Neuronal stem cell (in vitro differentiated cells): ENCODE results near the gene RGPD6.
"Not testable (repeated sequence)": the region's sequence is repeated elsewhere in the genome, so short reads cannot be mapped to it uniquely, and the experiment has no call there.

ENCODE experiments used
- DNase-seq: peaks from one replicate; pipeline ENCODE4 v3.0.0-alpha.2; 2013; ENCODE audit warnings: low spot score
- H2AFZ ChIP-seq: one replicate; pipeline ENCODE4 v1.6.1; 2013; ENCODE audit warnings: mild to moderate bottlenecking, low read length, inconsistent platforms
- H2AK5ac ChIP-seq: 2 replicates; pipeline ENCODE4 v1.6.1; 2013; ENCODE audit warnings: low read depth, mild to moderate bottlenecking, inconsistent platforms, low read length, moderate library complexity, mixed read lengths
- H2BK120ac ChIP-seq: 2 replicates; pipeline ENCODE4 v1.6.1; 2013; ENCODE audit warnings: low read depth, mild to moderate bottlenecking, inconsistent platforms, low read length, moderate library complexity, mixed read lengths
- H2BK12ac ChIP-seq: one replicate; pipeline ENCODE4 v1.6.1; 2013; ENCODE audit warnings: low read length, inconsistent platforms
- H2BK15ac ChIP-seq: 2 replicates; pipeline ENCODE4 v1.6.1; 2013; ENCODE audit warnings: mild to moderate bottlenecking, low read length, inconsistent platforms, mixed read lengths
- H2BK5ac ChIP-seq: one replicate; pipeline ENCODE4 v1.6.1; 2013; ENCODE audit warnings: inconsistent platforms, mild to moderate bottlenecking, low read length, moderate library complexity
- H3K14ac ChIP-seq: one replicate; pipeline ENCODE4 v1.6.1; 2013; ENCODE audit warnings: low read length, inconsistent platforms
- H3K18ac ChIP-seq: 2 replicates; pipeline ENCODE4 v1.6.1; 2013; ENCODE audit warnings: low read length, inconsistent platforms
- H3K23ac ChIP-seq: 2 replicates; pipeline ENCODE4 v1.6.1; 2013; ENCODE audit warnings: low read depth, mild to moderate bottlenecking, mixed read lengths, low read length, inconsistent platforms; ENCODE audit not compliant: poor library complexity
- H3K27ac ChIP-seq: replicated peaks from 3 replicates; pipeline ENCODE4 v1.5.1; 2013; ENCODE audit warnings: low read length, inconsistent platforms
- H3K27me3 ChIP-seq, 3 experiments: 2 replicates each; pipeline ENCODE4 v1.6.1; 2013; ENCODE audit warnings: low read length in 3 of 3, mild to moderate bottlenecking in 2 of 3, inconsistent platforms in 1 of 3, low read depth in 1 of 3, mixed read lengths in 1 of 3, moderate library complexity in 1 of 3; ENCODE audit not compliant: control insufficient read depth in 3 of 3, insufficient read depth in 3 of 3
- H3K36me3 ChIP-seq, 2 donors: replicated peaks in 1 of 2; 2 replicates each; pipeline ENCODE4 v1.6.1; 2013; ENCODE audit warnings: low read length in 2 of 2; ENCODE audit not compliant: control insufficient read depth in 2 of 2, insufficient read depth in 2 of 2
- H3K4ac ChIP-seq: 2 replicates; pipeline ENCODE4 v1.6.1; 2013; ENCODE audit warnings: inconsistent platforms, mild to moderate bottlenecking, low read length, moderate library complexity
- H3K4me1 ChIP-seq, 2 donors: 1 replicate in 1 of 2; 2 replicates in 1 of 2; pipeline ENCODE4 v1.6.1; 2013; ENCODE audit warnings: low read length in 2 of 2, low read depth in 1 of 2; ENCODE audit not compliant: control insufficient read depth in 2 of 2, insufficient read depth in 1 of 2
- H3K4me2 ChIP-seq: one replicate; pipeline ENCODE4 v1.6.1; 2013; ENCODE audit warnings: mild to moderate bottlenecking, low read length, inconsistent platforms; ENCODE audit not compliant: insufficient read depth, poor library complexity, severe bottlenecking
- H3K4me3 ChIP-seq, 2 donors: 2 replicates each; pipeline ENCODE4 v1.5.1; 2013; ENCODE audit warnings: low read length in 2 of 2, mild to moderate bottlenecking in 2 of 2, inconsistent platforms in 1 of 2, moderate library complexity in 1 of 2
- H3K79me1 ChIP-seq: one replicate; pipeline ENCODE4 v1.6.1; 2013; ENCODE audit warnings: low read depth, mild to moderate bottlenecking, inconsistent platforms, low read length, moderate library complexity
- H3K9ac ChIP-seq: one replicate; pipeline ENCODE4 v1.6.1; 2013; ENCODE audit warnings: mild to moderate bottlenecking, low read depth, low read length, inconsistent platforms; ENCODE audit not compliant: poor library complexity
- H3K9me3 ChIP-seq, 2 donors: replicated peaks in 1 of 2; 2 replicates each; pipeline versions ENCODE3 to v1.6.1; 2013; ENCODE audit warnings: low read length in 2 of 2, mild to moderate bottlenecking in 2 of 2, inconsistent platforms in 1 of 2, low read depth in 1 of 2, mixed read lengths in 1 of 2, moderate library complexity in 1 of 2; ENCODE audit not compliant: control insufficient read depth in 2 of 2, insufficient read depth in 1 of 2
- H4K8ac ChIP-seq: one replicate; pipeline ENCODE4 v1.6.1; 2013; ENCODE audit warnings: low read depth, mild to moderate bottlenecking, inconsistent platforms, low read length, moderate library complexity
- H4K91ac ChIP-seq: one replicate; pipeline ENCODE4 v1.6.1; 2013; ENCODE audit warnings: low read length, low read depth, mild to moderate bottlenecking, inconsistent platforms; ENCODE audit not compliant: poor library complexity
- WGBS, 2 donors: extraction: QIAGEN DNeasy Blood & Tissue Kit; methylation state at CpG; one replicate each; pipeline ENCODE4 v1.1.7; 2013; ENCODE audit warnings: missing lambda C conversion rate in 2 of 2, mixed read lengths in 1 of 2; ENCODE audit not compliant: insufficient read length in 2 of 2, insufficient replicate concordance in 1 of 2; ENCODE audit errors: extremely low coverage in 2 of 2; 5-methylcytosine and 5-hydroxymethylcytosine counted together

The RGPD6 gene

DNA sequence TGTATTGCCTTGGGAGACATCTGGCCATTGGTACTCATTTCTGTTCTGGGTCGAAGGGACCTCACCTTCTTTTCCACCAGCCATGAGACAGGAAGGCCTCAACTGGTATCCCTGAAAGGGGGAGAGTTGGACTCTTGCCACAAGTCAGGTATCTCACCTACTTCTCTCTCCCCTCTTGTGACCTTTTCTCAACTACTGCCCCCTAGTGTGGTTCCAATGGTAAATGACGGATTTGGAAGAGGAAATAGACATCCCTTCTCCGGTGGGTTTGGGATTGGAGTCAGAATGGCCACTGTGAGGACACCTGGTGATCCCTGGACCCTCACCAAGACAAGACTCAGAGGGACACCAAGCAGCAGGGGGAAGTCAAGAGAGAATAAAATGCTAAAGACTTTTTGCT lies 82.5 kb downstream of the RGPD6 start:
- not testable (repeated sequence) for H3K36me3 ChIP-seq, H3K27ac ChIP-seq, H4K8ac ChIP-seq, H2AK5ac ChIP-seq, H3K9ac ChIP-seq, H3K4me2 ChIP-seq, H3K14ac ChIP-seq, H3K18ac ChIP-seq, H2BK15ac ChIP-seq, H2BK5ac ChIP-seq, H3K79me1 ChIP-seq, H3K4me1 ChIP-seq, H2BK12ac ChIP-seq, H3K23ac ChIP-seq, DNase-seq, H2AFZ ChIP-seq, H3K4ac ChIP-seq, H2BK120ac ChIP-seq, H3K9me3 ChIP-seq, H3K27me3 ChIP-seq, H3K4me3 ChIP-seq, H4K91ac ChIP-seq
- WGBS, 2 donors, result no CpG with 5 or more reads among the region's 3 CpGs

DNA sequence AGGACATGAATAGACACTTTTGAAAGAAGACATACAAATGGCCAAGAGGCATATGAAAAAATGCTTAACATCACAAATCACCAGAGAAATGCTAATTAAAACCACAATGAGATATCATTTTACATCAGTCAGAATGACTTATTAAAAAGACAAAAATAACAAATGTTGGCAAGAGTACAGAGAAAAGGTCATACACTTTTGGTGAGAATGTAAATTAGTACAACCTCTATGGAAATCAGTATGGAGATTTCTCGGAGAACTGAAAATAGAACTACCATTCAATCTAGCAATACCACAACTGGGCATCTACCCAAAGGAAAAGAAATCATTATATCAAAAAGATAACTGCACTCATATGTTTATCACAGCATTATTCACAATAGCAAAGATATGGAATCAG lies 88.0 kb downstream of the RGPD6 start:
- not testable (repeated sequence) for H2AK5ac ChIP-seq, H3K27ac ChIP-seq, H4K91ac ChIP-seq, H3K36me3 ChIP-seq, H2BK12ac ChIP-seq, H3K4me2 ChIP-seq, H3K4me1 ChIP-seq, H3K23ac ChIP-seq, H3K27me3 ChIP-seq, H2BK5ac ChIP-seq, DNase-seq, H3K4ac ChIP-seq, H2AFZ ChIP-seq, H3K14ac ChIP-seq, H3K9me3 ChIP-seq, H2BK120ac ChIP-seq, H3K18ac ChIP-seq, H2BK15ac ChIP-seq, H4K8ac ChIP-seq, H3K4me3 ChIP-seq, H3K79me1 ChIP-seq, H3K9ac ChIP-seq
- WGBS, 2 donors, result no CpG with 5 or more reads among the region's 1 CpG

DNA sequence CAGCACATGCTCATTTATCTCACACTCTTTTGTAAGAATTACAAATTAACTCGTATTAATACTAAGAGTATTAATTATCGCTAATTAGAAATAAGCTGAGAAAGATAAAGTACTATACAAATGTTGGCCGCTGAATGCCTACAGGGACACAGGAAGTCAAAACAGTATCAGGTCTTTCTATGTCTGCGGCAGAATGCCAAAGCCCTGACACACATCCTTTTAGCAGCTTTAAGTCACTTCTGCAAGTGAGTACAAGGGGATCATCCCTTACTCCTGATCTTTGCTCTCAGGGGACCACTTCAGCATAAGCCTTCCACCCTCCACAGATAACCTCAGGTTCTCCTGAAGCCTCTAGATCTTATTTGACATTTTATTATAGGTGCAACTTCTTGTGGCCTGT lies 94.3 kb downstream of the RGPD6 start:
- not testable (repeated sequence) for DNase-seq, H4K91ac ChIP-seq, H3K4me2 ChIP-seq, H3K14ac ChIP-seq, H3K4ac ChIP-seq, H3K4me1 ChIP-seq, H3K27ac ChIP-seq, H2BK5ac ChIP-seq, H3K36me3 ChIP-seq, H4K8ac ChIP-seq, H3K9ac ChIP-seq, H3K9me3 ChIP-seq, H3K79me1 ChIP-seq, H2AFZ ChIP-seq, H3K23ac ChIP-seq, H3K4me3 ChIP-seq, H2BK12ac ChIP-seq, H2BK15ac ChIP-seq, H3K27me3 ChIP-seq, H3K18ac ChIP-seq, H2BK120ac ChIP-seq, H2AK5ac ChIP-seq
- no CpG with 5 or more reads among the region's 4 CpGs for WGBS, 2 donors

DNA sequence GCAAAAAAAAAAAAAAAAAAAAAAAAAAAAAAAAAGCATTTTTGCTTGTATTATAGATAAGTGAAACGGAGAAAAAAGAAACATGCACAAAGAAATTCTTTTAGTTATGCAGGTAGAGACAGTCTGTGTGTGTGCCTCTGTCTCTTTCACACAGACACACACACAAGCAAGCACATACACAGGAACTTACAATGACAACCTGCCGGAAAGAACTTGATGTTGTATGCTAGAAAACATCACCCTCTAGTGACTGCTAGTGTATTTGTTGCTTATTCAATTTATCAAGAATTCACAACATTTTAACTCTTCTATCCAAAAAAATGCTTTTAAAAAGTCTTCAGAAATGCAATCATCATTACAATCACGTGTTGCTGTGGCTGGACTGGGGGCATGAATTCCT lies 95.8 kb downstream of the RGPD6 start:
- H2BK15ac ChIP-seq, H4K8ac ChIP-seq, H2BK12ac ChIP-seq, H3K4me3 ChIP-seq, H3K4ac ChIP-seq, H2AK5ac ChIP-seq, H3K36me3 ChIP-seq, H3K4me2 ChIP-seq, H3K18ac ChIP-seq, H4K91ac ChIP-seq, H3K14ac ChIP-seq, H3K79me1 ChIP-seq, H3K9ac ChIP-seq, DNase-seq, H3K9me3 ChIP-seq, H2BK120ac ChIP-seq, H3K4me1 ChIP-seq, H2AFZ ChIP-seq, H2BK5ac ChIP-seq, H3K23ac ChIP-seq, H3K27ac ChIP-seq, H3K27me3 ChIP-seq: not testable (repeated sequence)
- WGBS, 2 donors, result no CpG with 5 or more reads among the region's 3 CpGs
